PC-9 (cell line): ENCODE results near the gene HMOX2.

Source experiments
- EZH2 ChIP-seq: fragments of 200-600 bp; sonication (generic); IDR thresholded peaks from 2 replicates; pipeline ENCODE4 v1.8.0; 2017; ENCODE audit warnings: antibody characterized with exemption, low read depth
- TF ChIP-seq, protein P1 (sequence below): fragments of 200-600 bp; sonication (generic); conservative IDR thresholded peaks from 2 replicates; pipeline ENCODE4 v1.6.1; 2017; ENCODE audit warnings: mixed run types, antibody characterized with exemption, mild to moderate bottlenecking, moderate library complexity

DNA sequence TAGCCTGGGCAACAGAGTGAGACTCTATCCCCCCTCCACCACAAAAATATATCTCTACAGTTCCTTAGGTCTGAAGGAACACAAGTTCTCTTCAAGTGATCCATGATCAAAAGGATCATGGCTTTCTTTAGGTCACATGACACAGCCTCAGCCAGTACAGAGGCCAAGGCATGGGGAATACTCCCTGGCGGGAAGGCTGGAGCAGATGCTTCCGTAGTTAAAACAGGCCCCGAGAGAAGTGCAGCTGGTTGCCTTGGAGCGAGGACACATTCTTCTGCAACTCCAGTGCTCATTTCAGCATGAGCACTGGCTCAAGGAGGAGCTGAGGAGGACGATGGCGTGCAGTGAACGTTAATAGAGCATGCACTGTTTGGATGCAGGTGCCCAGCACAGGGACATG, 48.9 kb downstream of the HMOX2 start:
- TF ChIP-seq, protein P1, sequence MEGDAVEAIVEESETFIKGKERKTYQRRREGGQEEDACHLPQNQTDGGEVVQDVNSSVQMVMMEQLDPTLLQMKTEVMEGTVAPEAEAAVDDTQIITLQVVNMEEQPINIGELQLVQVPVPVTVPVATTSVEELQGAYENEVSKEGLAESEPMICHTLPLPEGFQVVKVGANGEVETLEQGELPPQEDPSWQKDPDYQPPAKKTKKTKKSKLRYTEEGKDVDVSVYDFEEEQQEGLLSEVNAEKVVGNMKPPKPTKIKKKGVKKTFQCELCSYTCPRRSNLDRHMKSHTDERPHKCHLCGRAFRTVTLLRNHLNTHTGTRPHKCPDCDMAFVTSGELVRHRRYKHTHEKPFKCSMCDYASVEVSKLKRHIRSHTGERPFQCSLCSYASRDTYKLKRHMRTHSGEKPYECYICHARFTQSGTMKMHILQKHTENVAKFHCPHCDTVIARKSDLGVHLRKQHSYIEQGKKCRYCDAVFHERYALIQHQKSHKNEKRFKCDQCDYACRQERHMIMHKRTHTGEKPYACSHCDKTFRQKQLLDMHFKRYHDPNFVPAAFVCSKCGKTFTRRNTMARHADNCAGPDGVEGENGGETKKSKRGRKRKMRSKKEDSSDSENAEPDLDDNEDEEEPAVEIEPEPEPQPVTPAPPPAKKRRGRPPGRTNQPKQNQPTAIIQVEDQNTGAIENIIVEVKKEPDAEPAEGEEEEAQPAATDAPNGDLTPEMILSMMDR: no peak
- no peak for TF ChIP-seq EZH2
